IMR-90 (cell line): ENCODE results near the gene MMS19. TPM values are rescaled to one million over a fixed set of nuclear protein-coding genes. Genes with fewer than 3 reads are reported as not detected.

Source experiments
- ATAC-seq: fragments of 200-7000 bp; cut with Tn5 transposase; 2 replicates; pipeline ENCODE4 v1.9.1; 2020; ENCODE audit warnings: low read depth, mild to moderate bottlenecking, moderate library complexity
- BruUV-seq: library from RNA; stranded (reverse); fragments of 400-500 nt; replicated peaks from 2 replicates; lab custom pipeline; 2021; lab: Mats Ljungman, UMichigan
- CTCF ChIA-PET: fragments of 300-600 bp; formaldehyde crosslinking; extraction: SDS; loops from one replicate; lab custom pipeline; 2021; ENCODE audit warnings: antibody characterized with exemption; lab: Yijun Ruan, JAX
- POLR2A ChIA-PET: fragments of 300-600 bp; sonication (Branson Sonifier 250); formaldehyde crosslinking; loops from one replicate; lab custom pipeline; 2022; ENCODE audit warnings: antibody characterized with exemption; ENCODE audit not compliant: unreplicated experiment; lab: Charles Lee
- DNase-seq: peaks from one replicate; pipeline ENCODE4 v3.0.0; 2013
- H2AFZ ChIP-seq: replicated peaks from 2 replicates; pipeline ENCODE3; 2013; ENCODE audit warnings: low read length, mild to moderate bottlenecking; ENCODE audit not compliant: poor library complexity
- H2AK5ac ChIP-seq: 2 replicates; pipeline ENCODE4 v1.6.1; 2013; ENCODE audit warnings: low read depth, low read length, inconsistent platforms
- H2AK9ac ChIP-seq: replicated peaks from 2 replicates; pipeline ENCODE3; 2013; ENCODE audit warnings: mild to moderate bottlenecking, low read depth, low read length, moderate library complexity; ENCODE audit not compliant: poor library complexity
- H2BK120ac ChIP-seq: 2 replicates; pipeline ENCODE4 v1.6.1; 2013; ENCODE audit warnings: low read depth, low read length, inconsistent platforms
- H2BK15ac ChIP-seq: 3 replicates; pipeline ENCODE4 v1.6.1; 2013; ENCODE audit warnings: low read depth, low read length, inconsistent platforms
- H2BK20ac ChIP-seq: 2 replicates; pipeline ENCODE4 v1.6.1; 2013; ENCODE audit warnings: low read depth, mild to moderate bottlenecking, inconsistent platforms, low read length, moderate library complexity
- H2BK5ac ChIP-seq: 2 replicates; pipeline ENCODE4 v1.6.1; 2013; ENCODE audit warnings: mild to moderate bottlenecking, low read depth, low read length, inconsistent platforms; ENCODE audit not compliant: poor library complexity, severe bottlenecking
- H3K14ac ChIP-seq: replicated peaks from 2 replicates; pipeline ENCODE4 v1.6.1; 2013; ENCODE audit warnings: low read depth, low read length, inconsistent platforms
- H3K18ac ChIP-seq: 2 replicates; pipeline ENCODE4 v1.6.1; 2013; ENCODE audit warnings: low read depth, low read length, control low read depth
- H3K23ac ChIP-seq: 2 replicates; pipeline ENCODE4 v1.6.1; 2013; ENCODE audit warnings: low read depth, low read length, inconsistent platforms
- H3K27ac ChIP-seq: 2 replicates; pipeline ENCODE4 v1.5.1; 2013; ENCODE audit warnings: mild to moderate bottlenecking, control low read depth, low read length; ENCODE audit not compliant: insufficient read depth
- H3K27me3 ChIP-seq: 2 replicates; pipeline ENCODE4 v1.6.1; 2013; ENCODE audit warnings: low read length; ENCODE audit not compliant: control insufficient read depth, insufficient read depth
- H3K36me3 ChIP-seq: 2 replicates; pipeline ENCODE4 v1.6.1; 2013; ENCODE audit warnings: low read length, mixed read lengths; ENCODE audit not compliant: control insufficient read depth, insufficient read depth
- H3K4ac ChIP-seq: 2 replicates; pipeline ENCODE4 v1.6.1; 2013; ENCODE audit warnings: low read depth, low read length, inconsistent platforms
- H3K4me1 ChIP-seq: 2 replicates; pipeline ENCODE4 v1.6.1; 2013; ENCODE audit warnings: low read length, mixed read lengths; ENCODE audit not compliant: control insufficient read depth, insufficient read depth
- H3K4me2 ChIP-seq: 2 replicates; pipeline ENCODE4 v1.6.1; 2013; ENCODE audit warnings: low read depth, mild to moderate bottlenecking, control low read depth, low read length, moderate library complexity
- H3K4me3 ChIP-seq: 2 replicates; pipeline ENCODE4 v1.5.1; 2013; ENCODE audit warnings: low read depth, mild to moderate bottlenecking, control low read depth, low read length, moderate library complexity; ENCODE audit not compliant: insufficient read depth
- H3K56ac ChIP-seq: 2 replicates; pipeline ENCODE4 v1.6.1; 2013; ENCODE audit warnings: low read length, inconsistent platforms; ENCODE audit not compliant: insufficient read depth; ENCODE audit errors: extremely low read depth
- H3K79me1 ChIP-seq, 2 experiments: 2 replicates each; pipeline ENCODE4 v1.6.1; 2013; ENCODE audit warnings: low read length in 2 of 2, inconsistent platforms in 1 of 2, low read depth in 1 of 2
- H3K9ac ChIP-seq: 2 replicates; pipeline ENCODE4 v1.6.1; 2013; ENCODE audit warnings: low read depth, low read length, control low read depth
- H3K9me1 ChIP-seq: 2 replicates; pipeline ENCODE4 v1.6.1; 2013; ENCODE audit warnings: low read length, inconsistent platforms; ENCODE audit not compliant: insufficient read depth
- H3K9me3 ChIP-seq: 2 replicates; pipeline ENCODE4 v1.6.1; 2013; ENCODE audit warnings: low read length; ENCODE audit not compliant: control insufficient read depth, insufficient read depth
- H4K20me1 ChIP-seq: 2 replicates; pipeline ENCODE4 v1.6.1; 2013; ENCODE audit warnings: low read length, inconsistent platforms; ENCODE audit not compliant: insufficient read depth
- H4K5ac ChIP-seq: 2 replicates; pipeline ENCODE4 v1.6.1; 2013; ENCODE audit warnings: mild to moderate bottlenecking, low read depth, low read length, control low read depth
- H4K8ac ChIP-seq, 2 experiments: 2 replicates each; pipeline ENCODE4 v1.6.1; 2013; ENCODE audit warnings: low read depth in 2 of 2, low read length in 2 of 2, control low read depth in 1 of 2, inconsistent platforms in 1 of 2
- H4K91ac ChIP-seq: 2 replicates; pipeline ENCODE4 v1.6.1; 2013; ENCODE audit warnings: low read depth, low read length, inconsistent platforms; ENCODE audit not compliant: insufficient read depth
- BHLHE40 ChIP-seq: fragments of 150-350 bp; IDR thresholded peaks from 2 replicates; pipeline ENCODE4 v1.6.1; 2016; ENCODE audit warnings: mild to moderate bottlenecking, low read depth, low read length
- CHD1 ChIP-seq: IDR thresholded peaks from 2 replicates; pipeline ENCODE4 v1.6.1; 2012; ENCODE audit warnings: low read depth, low read length, improper control_type of control experiment
- RAD21 ChIP-seq: IDR thresholded peaks from 2 replicates; pipeline ENCODE4 v1.6.1; 2012; ENCODE audit warnings: low read length, improper control_type of control experiment
- WGBS, 2 experiments: methylation state at CpG; one replicate each; pipeline versions ENCODE4 v1.1.5 to v1.1.7; 2013; ENCODE audit warnings: missing lambda C conversion rate in 2 of 2; ENCODE audit not compliant: insufficient read length in 1 of 2; ENCODE audit errors: extremely low coverage in 2 of 2; 5-methylcytosine and 5-hydroxymethylcytosine counted together
- dilution Hi-C: fragments of 300-500 bp; cut with HindIII; formaldehyde crosslinking; loops from one replicate; pipeline ENCODE4 v1.14.3; 2018; ENCODE audit warnings: low sequenced_read_pairs; ENCODE audit not compliant: unreplicated experiment
- in situ Hi-C: fragments of 300-500 bp; cut with MboI; formaldehyde crosslinking; loops from 3 replicates; pipeline ENCODE4 v1.14.3; 2019; ENCODE audit warnings: low sequenced_read_pairs, inconsistent platforms, mixed read lengths
- intact Hi-C: fragments of 100-400 bp; cut with micrococcal nuclease; formaldehyde crosslinking; loops from 2 replicates; pipeline ENCODE4 v1.10.0; 2022
- polyA plus RNA-seq, 3 experiments: library from polyadenylated mRNA; depleted of rRNA; stranded (reverse); fragments of >200 nt; gene quantifications; 2 replicates each; pipeline ENCODE4 v1.2.3, GENCODE V29; 2012; ENCODE audit warnings: low replicate concordance in 1 of 3
- total RNA-seq: library from RNA; depleted of rRNA; stranded (reverse); fragments of >200 nt; gene quantifications from 2 replicates; pipeline ENCODE4 v1.2.3, GENCODE V29; 2012

Gene MMS19
- total and polyA plus RNA-seq, 2 of the 4 experiments (the other 2 are of a cell fraction): 70.1 to 72.7 TPM

DNA sequence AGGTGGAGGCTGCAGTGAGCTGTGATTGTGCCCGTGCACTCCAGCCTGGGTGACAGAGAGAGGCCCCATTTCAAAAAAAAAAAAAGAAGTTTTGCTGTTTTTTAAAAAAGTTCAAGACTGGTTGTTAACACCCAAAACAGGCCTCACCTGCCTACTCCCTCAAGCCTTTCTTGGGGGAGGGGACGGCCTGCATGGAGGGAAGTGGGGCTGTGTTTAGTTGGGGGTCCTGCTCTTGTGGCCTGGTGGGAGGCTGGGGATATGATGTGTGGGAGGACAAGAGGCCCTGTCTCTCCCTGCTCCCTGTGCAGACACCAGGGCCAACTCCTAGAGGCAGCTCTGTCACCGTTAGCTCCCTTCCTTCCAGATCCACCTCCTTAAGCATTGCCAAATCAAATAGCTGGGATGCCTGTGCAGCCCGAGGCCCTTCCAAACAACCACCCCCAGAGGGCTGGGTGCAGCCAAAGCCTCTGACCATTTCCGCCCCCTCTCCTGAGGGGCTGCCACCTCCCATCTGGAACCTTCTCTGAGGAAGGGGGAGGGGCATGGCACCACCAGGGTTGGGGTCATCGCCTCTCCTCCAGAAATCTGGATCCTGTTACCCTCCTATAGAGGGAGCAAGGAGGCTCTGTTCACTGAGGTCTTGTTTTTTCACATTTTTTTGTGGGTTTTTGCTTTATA, 41.4 kb upstream of the MMS19 start (continued):
- no peak for TF ChIP-seq BHLHE40
- no peak for TF ChIP-seq CHD1

DNA sequence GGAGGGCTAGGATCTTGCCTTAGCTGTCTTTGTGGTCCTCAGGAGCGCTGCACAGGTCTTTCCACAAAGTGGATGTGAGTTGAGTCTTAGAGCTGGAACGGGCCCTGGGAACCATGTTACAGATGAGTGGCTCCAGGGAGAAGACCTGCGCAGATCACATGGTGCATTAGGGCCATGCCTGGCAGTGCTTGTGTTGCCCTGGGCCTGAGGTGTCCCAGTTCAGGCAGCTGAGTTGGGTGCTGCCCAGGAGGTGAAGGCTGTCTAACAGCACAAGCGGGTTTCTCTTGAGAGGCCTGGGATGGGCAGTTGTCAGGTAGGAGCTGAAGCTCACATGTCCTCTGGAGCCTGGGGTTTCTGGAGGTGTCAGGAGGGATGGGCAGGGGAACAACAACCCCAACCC, 40.6 kb upstream of the MMS19 start:
- H3K4ac ChIP-seq: peak overlapping the region; percentile 23
- H2AK9ac ChIP-seq: peak overlapping the region; percentile 26
- POLR2A ChIA-PET: no interaction called here
- dilution Hi-C loops: no loop called here
- no peak overlapping the region; the same call in 2 of the 3 replicates for H2BK15ac ChIP-seq
- H3K9me3 ChIP-seq: no peaks in the 10 kb centered on the region
- peak overlapping the region; percentile 75 for H4K91ac ChIP-seq
- peaks cover 27% of the 10 kb centered on the region for H3K9me1 ChIP-seq
- H2BK20ac ChIP-seq: peak overlapping the region; percentile 3; the same call in 1 of the 2 replicates
- H2AK5ac ChIP-seq: peak overlapping the region; percentile 6
- H3K4me2 ChIP-seq: no peak overlapping the region
- intact Hi-C loops: no loop called here
- peak overlapping the region in 1 of 2 experiments; percentile 1; a peak in 2 of 4 replicates for H4K8ac ChIP-seq
- in situ Hi-C loops: no loop called here
- H3K56ac ChIP-seq: 0 out of 2 replicates have a peak overlapping the region, but pooled peaks have one; percentile 22
- peaks cover 36% of the 10 kb centered on the region for H3K4me1 ChIP-seq
- no peak for TF ChIP-seq RAD21
- CTCF ChIA-PET: interaction anchor here (0.6 to 1.2 kb wide), 2 partner anchors 15 to 103 kb away, joined by 3 read pairs; no protein-coding TSS in a partner anchor
- H2BK120ac ChIP-seq: peak overlapping the region; percentile 81
- no peak overlapping the region for H3K4me3 ChIP-seq
- H2AFZ ChIP-seq: no peak overlapping the region
- DNase-seq (no peak), ATAC-seq (no peak)
- peak overlapping the region; percentile 75 for H2BK5ac ChIP-seq
- peaks cover 13 to 74% of the 10 kb centered on the region in 2 experiments for H3K79me1 ChIP-seq
- peak overlapping the region; percentile 91 for H3K14ac ChIP-seq
- 100% methylated on average over 1 of the region's 4 CpGs; no CpG with 5 or more reads in 1 of the 2 experiments for WGBS, 2 experiments
- no TSS peak for BruUV-seq
- H4K5ac ChIP-seq: peak overlapping the region; percentile 37
- peak overlapping the region; percentile 16 for H3K27ac ChIP-seq
- H3K9ac ChIP-seq: no peak overlapping the region
- no peaks in the 10 kb centered on the region for H3K27me3 ChIP-seq
- peak overlapping the region; percentile 11; the same call in 1 of the 2 replicates for H3K23ac ChIP-seq
- peaks cover 4% of the 10 kb centered on the region; the same call in 1 of the 2 replicates for H4K20me1 ChIP-seq
- H3K18ac ChIP-seq: peak overlapping the region; percentile 7; the same call in 1 of the 2 replicates
- H3K36me3 ChIP-seq: no peaks in the 10 kb centered on the region
